GM12865 (cell line): Measurements from ENCODE around the gene GRM2.

Experiments used
- DNase-seq: peaks from one replicate; pipeline ENCODE4 v3.0.0; 2010; ENCODE audit warnings: low read depth
- H3K4me3 ChIP-seq: 2 replicates; pipeline ENCODE4 v1.5.1; 2011; ENCODE audit warnings: mild to moderate bottlenecking, low read depth, low read length, control low read depth
- CTCF ChIP-seq: IDR thresholded peaks from 2 replicates; pipeline ENCODE4 v1.5.1; 2011; ENCODE audit warnings: low read length, control low read depth, low read depth, inconsistent platforms; ENCODE audit not compliant: insufficient read depth; ENCODE audit errors: missing control alignments

GRM2 gene

DNA sequence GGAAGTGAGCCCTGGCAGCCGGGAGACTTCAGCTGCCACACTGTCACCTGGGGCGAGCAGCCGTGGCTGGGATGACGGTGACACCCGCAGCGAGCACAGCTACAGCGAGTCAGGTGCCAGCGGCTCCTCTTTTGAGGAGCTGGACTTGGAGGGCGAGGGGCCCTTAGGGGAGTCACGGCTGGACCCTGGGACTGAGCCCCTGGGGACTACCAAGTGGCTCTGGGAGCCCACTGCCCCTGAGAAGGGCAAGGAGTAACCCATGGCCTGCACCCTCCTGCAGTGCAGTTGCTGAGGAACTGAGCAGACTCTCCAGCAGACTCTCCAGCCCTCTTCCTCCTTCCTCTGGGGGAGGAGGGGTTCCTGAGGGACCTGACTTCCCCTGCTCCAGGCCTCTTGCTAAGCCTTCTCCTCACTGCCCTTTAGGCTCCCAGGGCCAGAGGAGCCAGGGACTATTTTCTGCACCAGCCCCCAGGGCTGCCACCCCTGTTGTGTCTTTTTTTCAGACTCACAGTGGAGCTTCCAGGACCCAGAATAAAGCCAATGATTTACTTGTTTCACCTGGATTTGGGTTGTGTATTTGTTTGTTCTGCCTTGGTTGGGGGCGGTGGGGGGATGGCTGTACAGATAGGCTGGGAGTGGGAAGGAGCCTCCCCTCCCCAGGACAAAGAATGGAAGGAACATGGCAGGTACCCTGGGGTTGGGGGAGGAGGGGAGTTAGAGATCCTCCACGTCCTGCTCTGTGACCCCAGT, 2.9 kb upstream of the GRM2 start:
- no peak overlapping the region for H3K4me3 ChIP-seq
- TF ChIP-seq CTCF = no peak
- DNase-seq = no peak

DNA sequence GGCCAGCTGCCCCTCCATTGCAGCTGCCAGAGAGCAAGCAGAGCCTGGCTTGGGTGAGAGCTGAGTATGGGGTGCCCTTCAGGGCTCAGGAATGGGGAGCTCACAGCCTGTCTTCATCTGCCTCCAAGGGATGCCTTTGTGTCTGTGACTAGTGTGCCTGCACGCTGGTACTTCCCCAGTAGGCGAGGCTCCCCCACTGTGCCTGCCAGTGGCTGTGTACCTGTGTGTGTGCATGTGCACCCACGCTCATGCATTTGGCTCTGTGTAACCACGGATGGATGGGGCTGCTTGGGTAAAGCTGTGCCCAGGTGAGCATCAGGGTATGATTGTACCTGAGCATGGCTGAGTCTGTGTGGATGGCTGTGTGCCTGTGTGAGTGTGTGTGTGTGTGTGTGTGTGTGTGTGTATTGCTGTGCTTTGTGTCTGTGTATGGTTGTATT, 2.3 kb upstream of the GRM2 start:
- H3K4me3 ChIP-seq = no peak overlapping the region
- DNase-seq = no peak
- TF ChIP-seq CTCF = no peak

DNA sequence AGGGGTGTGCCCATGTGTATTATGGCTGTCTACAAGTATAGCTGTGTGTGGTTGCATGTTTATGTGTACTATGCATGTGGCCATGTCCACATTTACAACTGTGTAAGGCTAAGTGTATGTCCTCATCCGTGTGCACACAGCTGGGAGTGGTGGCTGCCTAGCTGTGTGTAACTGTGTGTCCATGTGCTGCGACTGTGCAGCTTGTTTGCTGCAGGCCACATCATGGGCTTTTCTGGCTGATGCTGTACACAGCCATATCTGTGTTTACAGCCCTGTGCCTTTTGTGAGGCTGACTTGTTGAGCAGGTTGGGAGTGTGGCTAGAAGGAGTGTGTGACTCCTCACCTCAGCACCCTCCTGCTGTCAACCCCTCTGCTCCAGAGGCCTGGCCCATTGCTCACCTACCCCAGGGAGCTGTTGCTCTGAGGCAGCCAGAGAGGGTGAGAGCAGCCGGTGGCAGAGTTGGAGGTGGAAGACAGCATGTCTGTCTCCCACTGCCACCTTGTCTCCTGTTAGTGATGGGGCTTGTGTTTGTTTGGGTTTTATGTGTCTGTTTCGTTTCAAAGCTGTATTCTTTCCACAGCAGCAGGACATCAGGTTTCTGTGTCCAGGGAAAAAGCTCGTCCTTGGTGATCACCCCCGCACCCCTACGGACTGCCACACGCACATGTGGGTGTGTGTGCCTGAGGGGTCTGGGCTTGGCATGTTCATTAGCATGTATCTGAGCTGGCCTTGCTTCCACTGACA, 1.4 kb upstream of the GRM2 start:
- H3K4me3 ChIP-seq = no peak overlapping the region
- DNase-seq = no peak
- TF ChIP-seq CTCF = no peak

- no peak overlapping the region for H3K4me3 ChIP-seq
- TF ChIP-seq CTCF = no peak
- no peak for DNase-seq
Measured at GRCh38 chr3:51706021-51706485, 815 bp upstream of the GRM2 start.

GRCh38 chr3:51708216-51708845, 1.5 kb downstream of the GRM2 start:
- no peak overlapping the region for H3K4me3 ChIP-seq
- TF ChIP-seq CTCF = no peak
- DNase-seq = no peak

DNA sequence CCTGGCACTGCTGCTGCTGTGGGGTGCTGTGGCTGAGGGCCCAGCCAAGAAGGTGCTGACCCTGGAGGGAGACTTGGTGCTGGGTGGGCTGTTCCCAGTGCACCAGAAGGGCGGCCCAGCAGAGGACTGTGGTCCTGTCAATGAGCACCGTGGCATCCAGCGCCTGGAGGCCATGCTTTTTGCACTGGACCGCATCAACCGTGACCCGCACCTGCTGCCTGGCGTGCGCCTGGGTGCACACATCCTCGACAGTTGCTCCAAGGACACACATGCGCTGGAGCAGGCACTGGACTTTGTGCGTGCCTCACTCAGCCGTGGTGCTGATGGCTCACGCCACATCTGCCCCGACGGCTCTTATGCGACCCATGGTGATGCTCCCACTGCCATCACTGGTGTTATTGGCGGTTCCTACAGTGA, 2.1 kb downstream of the GRM2 start:
- no peak overlapping the region for H3K4me3 ChIP-seq
- no peak for TF ChIP-seq CTCF
- DNase-seq = no peak
